Liver (tissue), 9 donors: ENCODE data around the gene RNF149. TPM values are rescaled to one million over a fixed set of nuclear protein-coding genes. Genes with fewer than 3 reads are reported as not detected.

Experiments used
- DNase-seq: peaks from one replicate; pipeline ENCODE4 v3.0.0-alpha.2; 2017; ENCODE audit warnings: low spot score
- H3K27ac ChIP-seq, 2 donors: one replicate each; pipeline ENCODE4 v1.7.0; 2013; ENCODE audit warnings: inconsistent platforms in 2 of 2, low read length in 2 of 2, control low read depth in 1 of 2, low read depth in 1 of 2, mild to moderate bottlenecking in 1 of 2
- H3K27me3 ChIP-seq, 4 donors: one replicate each; pipeline versions ENCODE4 v1.6.1 to v1.7.0; 2013; ENCODE audit warnings: low read length in 3 of 4, inconsistent platforms in 1 of 4, mild to moderate bottlenecking in 1 of 4, moderate library complexity in 1 of 4; ENCODE audit not compliant: control insufficient read depth in 4 of 4, insufficient read depth in 4 of 4
- H3K36me3 ChIP-seq, 4 donors: one replicate each; pipeline versions ENCODE4 v1.6.1 to v1.7.0; 2013; ENCODE audit warnings: low read length in 3 of 4, mild to moderate bottlenecking in 3 of 4, low read depth in 1 of 4, moderate library complexity in 1 of 4; ENCODE audit not compliant: control insufficient read depth in 4 of 4, insufficient read depth in 3 of 4
- H3K4me1 ChIP-seq, 4 donors: one replicate each; pipeline versions ENCODE4 v1.6.1 to v1.7.0; 2013; ENCODE audit warnings: low read length in 3 of 4, mild to moderate bottlenecking in 3 of 4, moderate library complexity in 1 of 4; ENCODE audit not compliant: control insufficient read depth in 4 of 4, insufficient read depth in 4 of 4
- H3K4me3 ChIP-seq, 3 donors: one replicate each; pipeline versions ENCODE4 v1.6.1 to v1.7.0; 2013; ENCODE audit warnings: low read length in 3 of 3, control low read depth in 1 of 3, low read depth in 1 of 3, mild to moderate bottlenecking in 1 of 3
- H3K9ac ChIP-seq, 2 donors: one replicate each; pipeline ENCODE4 v1.7.0; 2013; ENCODE audit warnings: low read length in 2 of 2, mild to moderate bottlenecking in 2 of 2, moderate library complexity in 2 of 2, control low read depth in 1 of 2, low read depth in 1 of 2
- H3K9me3 ChIP-seq, 4 donors: one replicate each; pipeline versions ENCODE4 v1.6.1 to v1.7.0; 2013; ENCODE audit warnings: low read length in 3 of 4; ENCODE audit not compliant: control insufficient read depth in 4 of 4
- EGR1 ChIP-seq, 2 donors: IDR thresholded peaks; 2 replicates each; pipeline ENCODE4 v1.6.1; 2016 to 2018; ENCODE audit warnings: antibody characterized with exemption in 2 of 2, low read depth in 2 of 2
- FOXA1 ChIP-seq: IDR thresholded peaks from 2 replicates; pipeline ENCODE4 v1.6.1; 2016; ENCODE audit warnings: antibody characterized with exemption
- FOXA2 ChIP-seq: IDR thresholded peaks from 2 replicates; pipeline ENCODE4 v1.6.1; 2016; ENCODE audit warnings: antibody characterized with exemption
- GABPA ChIP-seq, 2 donors: IDR thresholded peaks in 1 of 2; conservative IDR thresholded peaks in 1 of 2; 2 replicates each; pipeline ENCODE4 v1.6.1; 2016; ENCODE audit warnings: antibody characterized with exemption in 2 of 2, mild to moderate bottlenecking in 1 of 2, moderate library complexity in 1 of 2
- HNF4A ChIP-seq, 2 donors: conservative IDR thresholded peaks; 2 replicates each; pipeline ENCODE4 v1.6.1; 2016; ENCODE audit warnings: antibody characterized with exemption in 2 of 2, mild to moderate bottlenecking in 2 of 2
- HNF4G ChIP-seq: IDR thresholded peaks from 2 replicates; pipeline ENCODE4 v1.6.1; 2016; ENCODE audit warnings: antibody characterized with exemption
- JUND ChIP-seq, 2 donors: IDR thresholded peaks; 2 replicates each; pipeline ENCODE4 v1.6.1; 2016; ENCODE audit warnings: antibody characterized with exemption in 2 of 2
- NR2F2 ChIP-seq: IDR thresholded peaks from 2 replicates; pipeline ENCODE4 v1.6.1; 2016; ENCODE audit warnings: antibody characterized with exemption
- RAD21 ChIP-seq, 2 donors: IDR thresholded peaks; 2 replicates each; pipeline ENCODE4 v1.6.1; 2016; ENCODE audit warnings: antibody characterized with exemption in 2 of 2, mild to moderate bottlenecking in 2 of 2
- RXRA ChIP-seq, 2 donors: IDR thresholded peaks; 2 replicates each; pipeline ENCODE4 v1.6.1; 2017 to 2018; ENCODE audit warnings: antibody characterized with exemption in 2 of 2, mild to moderate bottlenecking in 1 of 2
- SP1 ChIP-seq: IDR thresholded peaks from 2 replicates; pipeline ENCODE4 v1.6.1; 2018; ENCODE audit warnings: antibody characterized with exemption, mild to moderate bottlenecking
- TAF1 ChIP-seq: conservative IDR thresholded peaks from 2 replicates; pipeline ENCODE4 v1.6.1; 2016; ENCODE audit warnings: antibody characterized with exemption, mild to moderate bottlenecking
- YY1 ChIP-seq: IDR thresholded peaks from 2 replicates; pipeline ENCODE4 v1.6.1; 2016; ENCODE audit warnings: antibody characterized with exemption, mild to moderate bottlenecking
- WGBS: extraction: QIAGEN DNeasy Blood & Tissue Kit; methylation state at CpG from one replicate; pipeline ENCODE4 v1.1.7; 2013; 5-methylcytosine and 5-hydroxymethylcytosine counted together
- polyA plus RNA-seq, 2 donors: library from polyadenylated mRNA; stranded (reverse) in 1 of 2; unstranded in 1 of 2; fragments of 200-250 nt in 1 of 2; fragments of >200 nt in 1 of 2; fragmentation: Nextera tagmentation in 1 of 2; extraction: Ambion mirVana in 1 of 2; gene quantifications; one replicate each; pipeline versions ENCODE4 v1.2.1 to v1.2.3, GENCODE V29; 2013 to 2015
- total RNA-seq, 2 donors: library from RNA; depleted of rRNA; stranded (reverse); fragments of >200 nt; gene quantifications; one replicate each; pipeline ENCODE4 v1.2.3, GENCODE V29; 2014
- TF ChIP-seq, protein P1 (sequence below): IDR thresholded peaks from 2 replicates; pipeline ENCODE4 v1.6.1; 2016; ENCODE audit warnings: antibody characterized with exemption
- TF ChIP-seq, protein P2 (sequence below): IDR thresholded peaks from 2 replicates; pipeline ENCODE4 v1.6.1; 2016; ENCODE audit warnings: antibody characterized with exemption
- TF ChIP-seq, protein P3 (sequence below): IDR thresholded peaks from 2 replicates; pipeline ENCODE4 v1.6.1; 2016; ENCODE audit warnings: antibody characterized with exemption, mild to moderate bottlenecking
- TF ChIP-seq, protein P4 (sequence below): fragments of 150-350 bp; IDR thresholded peaks from 2 replicates; pipeline ENCODE4 v1.5.1; 2017; ENCODE audit warnings: improper control_type of control experiment, low read depth, low read length; ENCODE audit not compliant: missing input control
- donor health status: healthy.
- donor health status: healthy.
- donor health status: healthy.
- donor health status: healthy.
- donor health status: healthy.

Gene RNF149
- total and polyA plus RNA-seq, 4 donors = 14.1 to 54.7 (median 29.1) TPM

DNA sequence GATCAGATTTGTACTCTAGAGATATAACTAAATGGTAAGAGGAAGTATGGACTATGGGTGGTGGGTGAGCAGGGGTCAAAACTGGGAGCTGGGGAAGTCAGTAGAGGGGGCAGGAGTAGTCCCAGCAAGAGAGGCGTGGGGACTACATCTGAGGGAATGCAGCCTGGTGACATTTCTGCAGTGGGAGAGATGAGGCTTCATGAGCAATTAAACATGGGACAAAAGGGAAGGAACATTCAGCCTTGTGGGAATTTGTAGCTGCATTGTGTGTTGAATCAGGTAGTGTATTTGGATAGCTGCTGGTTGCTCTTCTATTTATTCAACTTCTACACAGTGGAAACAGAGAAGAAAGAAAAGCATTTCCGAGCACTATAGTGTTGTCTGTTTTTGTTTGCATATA lies 52.2 kb downstream of the RNF149 start:
- peaks cover 2 to 12% (median 9%) of the 10 kb centered on the region in 4 donors for H3K36me3 ChIP-seq
- no peaks in the 10 kb centered on the region for H3K27me3 ChIP-seq
- no peak overlapping the region for H3K9ac ChIP-seq
- H3K4me3 ChIP-seq = no peak overlapping the region
- 92% methylated on average over 2 of the region's 2 CpGs for WGBS
- DNase-seq = no peak
- no peak for TF ChIP-seq SP1
- no peaks in the 10 kb centered on the region for H3K9me3 ChIP-seq
- H3K27ac ChIP-seq = no peak overlapping the region
- H3K4me1 ChIP-seq = peaks cover 0 to 24% (median 19%) of the 10 kb centered on the region in 4 donors

DNA sequence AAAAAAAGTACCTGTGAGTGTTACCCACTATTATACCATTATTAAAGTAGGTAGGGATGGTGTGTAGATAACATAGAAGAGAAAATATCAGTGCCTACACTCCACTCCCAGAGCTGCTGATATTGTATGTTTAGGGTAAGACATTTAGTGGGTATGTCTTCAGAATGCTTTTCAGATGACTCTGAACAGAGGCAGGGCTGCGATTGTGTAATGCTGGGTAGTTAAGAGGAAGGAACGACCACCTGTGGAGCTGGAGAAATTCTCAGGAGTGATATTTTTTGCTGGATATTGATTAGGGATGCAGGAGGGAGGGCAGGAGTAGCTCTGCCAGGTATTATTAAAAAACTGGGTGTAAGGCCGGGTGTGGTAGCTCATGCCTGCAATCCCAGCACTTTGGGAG lies 53.0 kb downstream of the RNF149 start:
- Histone ChIP-seq H3K4me3 (no peak overlapping the region), H3K9ac (no peak overlapping the region), H3K27me3 (no peaks in the 10 kb centered on the region), H3K27ac (no peak overlapping the region), H3K36me3 (peaks cover 2 to 12% (median 8%) of the 10 kb centered on the region in 4 donors), H3K4me1 (peaks cover 0 to 23% (median 18%) of the 10 kb centered on the region in 4 donors), H3K9me3 (no peaks in the 10 kb centered on the region)
- DNase-seq = no peak
- WGBS = 94% methylated on average over 3 of the region's 3 CpGs
- TF ChIP-seq, protein P1, sequence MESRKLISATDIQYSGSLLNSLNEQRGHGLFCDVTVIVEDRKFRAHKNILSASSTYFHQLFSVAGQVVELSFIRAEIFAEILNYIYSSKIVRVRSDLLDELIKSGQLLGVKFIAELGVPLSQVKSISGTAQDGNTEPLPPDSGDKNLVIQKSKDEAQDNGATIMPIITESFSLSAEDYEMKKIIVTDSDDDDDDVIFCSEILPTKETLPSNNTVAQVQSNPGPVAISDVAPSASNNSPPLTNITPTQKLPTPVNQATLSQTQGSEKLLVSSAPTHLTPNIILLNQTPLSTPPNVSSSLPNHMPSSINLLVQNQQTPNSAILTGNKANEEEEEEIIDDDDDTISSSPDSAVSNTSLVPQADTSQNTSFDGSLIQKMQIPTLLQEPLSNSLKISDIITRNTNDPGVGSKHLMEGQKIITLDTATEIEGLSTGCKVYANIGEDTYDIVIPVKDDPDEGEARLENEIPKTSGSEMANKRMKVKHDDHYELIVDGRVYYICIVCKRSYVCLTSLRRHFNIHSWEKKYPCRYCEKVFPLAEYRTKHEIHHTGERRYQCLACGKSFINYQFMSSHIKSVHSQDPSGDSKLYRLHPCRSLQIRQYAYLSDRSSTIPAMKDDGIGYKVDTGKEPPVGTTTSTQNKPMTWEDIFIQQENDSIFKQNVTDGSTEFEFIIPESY = no peak
- TF ChIP-seq, protein P2, sequence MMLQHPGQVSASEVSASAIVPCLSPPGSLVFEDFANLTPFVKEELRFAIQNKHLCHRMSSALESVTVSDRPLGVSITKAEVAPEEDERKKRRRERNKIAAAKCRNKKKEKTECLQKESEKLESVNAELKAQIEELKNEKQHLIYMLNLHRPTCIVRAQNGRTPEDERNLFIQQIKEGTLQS = no peak
- TF ChIP-seq FOXA2 (no peak), RXRA (IDR thresholded peaks at IDR 0.05) (no peak), NR2F2 (no peak), SP1 (no peak), EGR1 (IDR thresholded peaks at IDR 0.05; ENCODE audit: low read depth in 2 of 2) (no peak), GABPA (IDR thresholded peaks at IDR 0.05 in 1 of 2, conservative IDR thresholded peaks at IDR 0.05 in 1 of 2) (no peak), FOXA1 (no peak), RAD21 (IDR thresholded peaks at IDR 0.05) (no peak), HNF4A (conservative IDR thresholded peaks at IDR 0.05) (no peak), YY1 (no peak), JUND (IDR thresholded peaks at IDR 0.05) (no peak), TAF1 (no peak), HNF4G (no peak)
- TF ChIP-seq, protein P3, sequence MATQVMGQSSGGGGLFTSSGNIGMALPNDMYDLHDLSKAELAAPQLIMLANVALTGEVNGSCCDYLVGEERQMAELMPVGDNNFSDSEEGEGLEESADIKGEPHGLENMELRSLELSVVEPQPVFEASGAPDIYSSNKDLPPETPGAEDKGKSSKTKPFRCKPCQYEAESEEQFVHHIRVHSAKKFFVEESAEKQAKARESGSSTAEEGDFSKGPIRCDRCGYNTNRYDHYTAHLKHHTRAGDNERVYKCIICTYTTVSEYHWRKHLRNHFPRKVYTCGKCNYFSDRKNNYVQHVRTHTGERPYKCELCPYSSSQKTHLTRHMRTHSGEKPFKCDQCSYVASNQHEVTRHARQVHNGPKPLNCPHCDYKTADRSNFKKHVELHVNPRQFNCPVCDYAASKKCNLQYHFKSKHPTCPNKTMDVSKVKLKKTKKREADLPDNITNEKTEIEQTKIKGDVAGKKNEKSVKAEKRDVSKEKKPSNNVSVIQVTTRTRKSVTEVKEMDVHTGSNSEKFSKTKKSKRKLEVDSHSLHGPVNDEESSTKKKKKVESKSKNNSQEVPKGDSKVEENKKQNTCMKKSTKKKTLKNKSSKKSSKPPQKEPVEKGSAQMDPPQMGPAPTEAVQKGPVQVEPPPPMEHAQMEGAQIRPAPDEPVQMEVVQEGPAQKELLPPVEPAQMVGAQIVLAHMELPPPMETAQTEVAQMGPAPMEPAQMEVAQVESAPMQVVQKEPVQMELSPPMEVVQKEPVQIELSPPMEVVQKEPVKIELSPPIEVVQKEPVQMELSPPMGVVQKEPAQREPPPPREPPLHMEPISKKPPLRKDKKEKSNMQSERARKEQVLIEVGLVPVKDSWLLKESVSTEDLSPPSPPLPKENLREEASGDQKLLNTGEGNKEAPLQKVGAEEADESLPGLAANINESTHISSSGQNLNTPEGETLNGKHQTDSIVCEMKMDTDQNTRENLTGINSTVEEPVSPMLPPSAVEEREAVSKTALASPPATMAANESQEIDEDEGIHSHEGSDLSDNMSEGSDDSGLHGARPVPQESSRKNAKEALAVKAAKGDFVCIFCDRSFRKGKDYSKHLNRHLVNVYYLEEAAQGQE = no peak
- TF ChIP-seq, protein P4, sequence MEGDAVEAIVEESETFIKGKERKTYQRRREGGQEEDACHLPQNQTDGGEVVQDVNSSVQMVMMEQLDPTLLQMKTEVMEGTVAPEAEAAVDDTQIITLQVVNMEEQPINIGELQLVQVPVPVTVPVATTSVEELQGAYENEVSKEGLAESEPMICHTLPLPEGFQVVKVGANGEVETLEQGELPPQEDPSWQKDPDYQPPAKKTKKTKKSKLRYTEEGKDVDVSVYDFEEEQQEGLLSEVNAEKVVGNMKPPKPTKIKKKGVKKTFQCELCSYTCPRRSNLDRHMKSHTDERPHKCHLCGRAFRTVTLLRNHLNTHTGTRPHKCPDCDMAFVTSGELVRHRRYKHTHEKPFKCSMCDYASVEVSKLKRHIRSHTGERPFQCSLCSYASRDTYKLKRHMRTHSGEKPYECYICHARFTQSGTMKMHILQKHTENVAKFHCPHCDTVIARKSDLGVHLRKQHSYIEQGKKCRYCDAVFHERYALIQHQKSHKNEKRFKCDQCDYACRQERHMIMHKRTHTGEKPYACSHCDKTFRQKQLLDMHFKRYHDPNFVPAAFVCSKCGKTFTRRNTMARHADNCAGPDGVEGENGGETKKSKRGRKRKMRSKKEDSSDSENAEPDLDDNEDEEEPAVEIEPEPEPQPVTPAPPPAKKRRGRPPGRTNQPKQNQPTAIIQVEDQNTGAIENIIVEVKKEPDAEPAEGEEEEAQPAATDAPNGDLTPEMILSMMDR = no peak
